Activated gamma-delta T cell (primary cell): ENCODE data around the gene KICS2.
"Not testable (repeated sequence)": the region's sequence is repeated elsewhere in the genome, so short reads cannot be mapped to it uniquely, and the experiment has no call there.

ENCODE experiments used
- DNase-seq: peaks from one replicate; lab custom pipeline; 2025; lab: John Stamatoyannopoulos, UW
- total RNA-seq, 2 donors: gene quantifications; one replicate each; lab custom pipeline; 2026; lab: John Stamatoyannopoulos, UW

KICS2 gene
- total RNA-seq: 11.9 to 12.7 reads per million in 2 donors

GRCh38 chr12:64222009-64222765 is at the start of gene KICS2:
Gene KICS2, minus strand, starts transcription at chr12:64222296. Its CDS starts 59 bp downstream, at chr12:64222237.
- peak; percentile 80 for DNase-seq

GRCh38 chr12:64270411-64270810 is 48.3 kb upstream of the KICS2 start:
- no peak for DNase-seq

GRCh38 chr12:64269161-64269560 is 47.1 kb upstream of the KICS2 start:
- no peak for DNase-seq

GRCh38 chr12:64268409-64268808 is 46.3 kb upstream of the KICS2 start:
- no peak for DNase-seq

GRCh38 chr12:64265839-64266238 is 43.7 kb upstream of the KICS2 start:
- no peak for DNase-seq

GRCh38 chr12:64261813-64262212 is 39.7 kb upstream of the KICS2 start:
- no peak for DNase-seq

- DNase-seq: no peak
Measured at GRCh38 chr12:64258576-64258975, 36.5 kb upstream of the KICS2 start.

GRCh38 chr12:64256166-64256800 is 34.2 kb upstream of the KICS2 start:
- DNase-seq: no peak

GRCh38 chr12:64255249-64255648 is 33.2 kb upstream of the KICS2 start:
- DNase-seq: no peak

- no peak for DNase-seq
Measured at GRCh38 chr12:64253356-64253755, 31.3 kb upstream of the KICS2 start.

GRCh38 chr12:64252681-64253080 is 30.6 kb upstream of the KICS2 start:
- DNase-seq: no peak

- no peak for DNase-seq
Measured at GRCh38 chr12:64243809-64244208, 21.7 kb upstream of the KICS2 start.

- no peak for DNase-seq
Measured at GRCh38 chr12:64240781-64241180, 18.7 kb upstream of the KICS2 start.

GRCh38 chr12:64237382-64237781 is 15.3 kb upstream of the KICS2 start:
- DNase-seq: no peak

GRCh38 chr12:64236549-64236948 is 14.5 kb upstream of the KICS2 start:
- no peak for DNase-seq

- DNase-seq: no peak
Measured at GRCh38 chr12:64232196-64232595, 10.1 kb upstream of the KICS2 start.

GRCh38 chr12:64229796-64230195 is 7.7 kb upstream of the KICS2 start:
- DNase-seq: no peak

GRCh38 chr12:64229240-64229639 is 7.1 kb upstream of the KICS2 start:
- no peak for DNase-seq

GRCh38 chr12:64225626-64226025 is 3.5 kb upstream of the KICS2 start:
- no peak for DNase-seq

GRCh38 chr12:64221651-64222008 is 466 bp downstream of the KICS2 start:
- DNase-seq: peak; percentile 41

- no peak for DNase-seq
Measured at GRCh38 chr12:64220046-64220445, 2.0 kb downstream of the KICS2 start.

GRCh38 chr12:64219145-64219544 is 3.0 kb downstream of the KICS2 start:
- DNase-seq: no peak

- DNase-seq: no peak
Measured at GRCh38 chr12:64218597-64218996, 3.5 kb downstream of the KICS2 start.

- DNase-seq: not testable (repeated sequence)
Measured at GRCh38 chr12:64217643-64218042, 4.5 kb downstream of the KICS2 start.
